WTC11 (cell line): Measurements from ENCODE around the gene AHCYL1. TPM values are rescaled to one million over a fixed set of nuclear protein-coding genes. Genes with fewer than 3 reads are reported as not detected.
"Not testable (repeated sequence)": the region's sequence is repeated elsewhere in the genome, so short reads cannot be mapped to it uniquely, and the experiment has no call there.

ENCODE experiments used
- ATAC-seq: fragments of 200-7000 bp; cut with Tn5 transposase; 2 replicates; pipeline ENCODE4 v1.10.0; 2021; ENCODE audit warnings: mild to moderate bottlenecking, moderate library complexity
- CTCF ChIA-PET: fragments of 300-600 bp; sonication (Branson Sonifier 250); formaldehyde crosslinking; loops from one replicate; lab custom pipeline; 2021; ENCODE audit warnings: antibody characterized with exemption; lab: Charles Lee
- POLR2A ChIA-PET: fragments of 350-600 bp; sonication (Branson Sonifier 250); formaldehyde crosslinking; loops from one replicate; lab custom pipeline; 2021; ENCODE audit warnings: antibody characterized with exemption; lab: Charles Lee
- DNase-seq: peaks from one replicate; pipeline ENCODE4 v3.0.0; 2021; ENCODE audit warnings: low spot score
- H3K27ac Mint-ChIP-seq: 2 replicates; pipeline ENCODE4 v1.8.0; 2021; ENCODE audit warnings: mixed read lengths
- H3K27me3 Mint-ChIP-seq: 2 replicates; pipeline ENCODE4 v1.8.0; 2021; ENCODE audit warnings: low read depth, mild to moderate bottlenecking, moderate library complexity, mixed read lengths
- H3K36me3 Mint-ChIP-seq: 2 replicates; pipeline ENCODE4 v1.8.0; 2021; ENCODE audit warnings: mixed read lengths
- H3K4me1 Mint-ChIP-seq: 2 replicates; pipeline ENCODE4 v1.8.0; 2022; ENCODE audit warnings: mixed read lengths
- H3K4me3 Mint-ChIP-seq: 2 replicates; pipeline ENCODE4 v1.8.0; 2021; ENCODE audit warnings: mild to moderate bottlenecking, moderate library complexity, mixed read lengths
- H3K9me3 Mint-ChIP-seq: 2 replicates; pipeline ENCODE4 v1.8.0; 2021; ENCODE audit warnings: mixed read lengths
- ATF3 ChIP-seq: sonication (generic); formaldehyde crosslinking; conservative IDR thresholded peaks from 2 replicates; pipeline ENCODE4 v1.8.1; 2022; ENCODE audit warnings: mild to moderate bottlenecking, missing genetic modification reagents
- CBFB ChIP-seq: sonication (generic); formaldehyde crosslinking; IDR thresholded peaks from 2 replicates; pipeline ENCODE4 v1.8.1; 2022; ENCODE audit warnings: mild to moderate bottlenecking, low read depth, missing genetic modification reagents
- CREB1 ChIP-seq: sonication (generic); formaldehyde crosslinking; IDR thresholded peaks from 2 replicates; pipeline ENCODE4 v1.8.0; 2023; ENCODE audit warnings: mild to moderate bottlenecking, missing genetic modification reagents
- E2F4 ChIP-seq: sonication (generic); formaldehyde crosslinking; IDR thresholded peaks from 2 replicates; pipeline ENCODE4 v1.8.1; 2022; ENCODE audit warnings: low read depth, mild to moderate bottlenecking, moderate library complexity, missing genetic modification reagents, borderline replicate concordance
- E2F5 ChIP-seq: sonication (generic); formaldehyde crosslinking; IDR thresholded peaks from 2 replicates; pipeline ENCODE4 v1.8.1; 2022; ENCODE audit warnings: mild to moderate bottlenecking, moderate library complexity, missing genetic modification reagents
- FOXP1 ChIP-seq: sonication (generic); formaldehyde crosslinking; IDR thresholded peaks from 2 replicates; pipeline ENCODE4 v1.8.0; 2022; ENCODE audit warnings: missing genetic modification reagents, mild to moderate bottlenecking, moderate library complexity, borderline replicate concordance
- GABPB1 ChIP-seq: sonication (generic); formaldehyde crosslinking; IDR thresholded peaks from 2 replicates; pipeline ENCODE4 v1.8.1; 2023; ENCODE audit warnings: mild to moderate bottlenecking, missing genetic modification reagents
- GRHL2 ChIP-seq: fragments of 250-450 bp; sonication (Bioruptor Pico); IDR thresholded peaks from 2 replicates; pipeline ENCODE4 v1.8.0; 2022; ENCODE audit warnings: mild to moderate bottlenecking, moderate library complexity; ENCODE audit not compliant: insufficient replicate concordance, severe bottlenecking
- MXD4 ChIP-seq: fragments of 250-450 bp; sonication (Bioruptor Pico); IDR thresholded peaks from 2 replicates; pipeline ENCODE4 v1.8.0; 2021; ENCODE audit warnings: mild to moderate bottlenecking, moderate library complexity, borderline replicate concordance
- MYBL2 ChIP-seq: sonication (generic); formaldehyde crosslinking; IDR thresholded peaks from 2 replicates; pipeline ENCODE4 v1.8.1; 2023; ENCODE audit warnings: mild to moderate bottlenecking, moderate library complexity, missing genetic modification reagents
- NFE2L1 ChIP-seq: sonication (generic); formaldehyde crosslinking; IDR thresholded peaks from 2 replicates; pipeline ENCODE4 v1.8.1; 2023; ENCODE audit warnings: missing genetic modification reagents
- NFYB ChIP-seq: sonication (generic); formaldehyde crosslinking; conservative IDR thresholded peaks from 2 replicates; pipeline ENCODE4 v1.8.0; 2022; ENCODE audit warnings: low read depth, missing genetic modification reagents
- PRDM15 ChIP-seq: sonication (generic); formaldehyde crosslinking; IDR thresholded peaks from 2 replicates; pipeline ENCODE4 v1.8.0; 2022; ENCODE audit warnings: missing genetic modification reagents
- PRRX2 ChIP-seq: fragments of 250-450 bp; sonication (Bioruptor Pico); IDR thresholded peaks from 2 replicates; pipeline ENCODE4 v1.8.0; 2021; ENCODE audit warnings: mild to moderate bottlenecking
- SMAD4 ChIP-seq: sonication (generic); formaldehyde crosslinking; IDR thresholded peaks from 2 replicates; pipeline ENCODE4 v1.8.0; 2022; ENCODE audit warnings: mild to moderate bottlenecking, missing genetic modification reagents
- ZMAT4 ChIP-seq: fragments of 250-450 bp; sonication (Bioruptor Pico); IDR thresholded peaks from 2 replicates; pipeline ENCODE4 v1.9.0; 2021; ENCODE audit warnings: mild to moderate bottlenecking
- ZNF121 ChIP-seq: sonication (generic); formaldehyde crosslinking; IDR thresholded peaks from 2 replicates; pipeline ENCODE4 v1.8.0; 2023; ENCODE audit warnings: missing genetic modification reagents
- ZNF232 ChIP-seq: sonication (generic); formaldehyde crosslinking; IDR thresholded peaks from 2 replicates; pipeline ENCODE4 v1.8.0; 2022; ENCODE audit warnings: mild to moderate bottlenecking, missing genetic modification reagents
- ZNF532 ChIP-seq: fragments of 250-450 bp; sonication (Bioruptor Pico); IDR thresholded peaks from 2 replicates; pipeline ENCODE4 v1.9.0; 2021; ENCODE audit warnings: mild to moderate bottlenecking, borderline replicate concordance
- total RNA-seq: library from RNA; stranded (reverse); gene quantifications from 3 replicates; pipeline ENCODE4 v1.2.3, GENCODE V29; 2021

Gene AHCYL1
- total RNA-seq, 1 experiment from 2014 or later: 92.1 TPM

GRCh38 chr1:110024613-110025012, 40.0 kb downstream of the AHCYL1 start:
- TF ChIP-seq PRRX2 (no peak), E2F4 (CRISPR knock-in tag) (no peak), NFE2L1 (no peak), PRDM15 (CRISPR knock-in tag) (no peak), CREB1 (no peak)
- TF ChIP-seq, all 79 proteins: peak for 0
- DNase-seq: no peak
- ChIA-PET POLR2A (interaction anchor here (1.1 kb wide), 1 partner anchor 10 kb away, joined by 4 read pairs; no protein-coding TSS in a partner anchor), CTCF (interaction anchor here (1.3 kb wide), 1 partner anchor 10 kb away, joined by 3 read pairs; the partner anchor contains the start of gene STRIP1)
- Mint-ChIP-seq H3K27ac (peak overlapping the region; percentile 43), H3K4me3 (no peak overlapping the region), H3K9me3 (no peaks in the 10 kb centered on the region), H3K36me3 (peaks cover 52% of the 10 kb centered on the region), H3K27me3 (no peaks in the 10 kb centered on the region), H3K4me1 (no peaks in the 10 kb centered on the region)
- no peak for ATAC-seq

GRCh38 chr1:110030687-110031086, 46.1 kb downstream of the AHCYL1 start:
- H3K9me3 Mint-ChIP-seq, H3K36me3 Mint-ChIP-seq, POLR2A ChIA-PET, ATAC-seq, DNase-seq, H3K4me3 Mint-ChIP-seq, H3K27me3 Mint-ChIP-seq: not testable (repeated sequence)
- CTCF ChIA-PET: interaction anchor here (0.7 to 2.8 kb wide), 24 partner anchors 9 to 430 kb away, joined by 3 to 20 read pairs (median 6); partner anchors contain the start of gene RBM15
- H3K4me1 Mint-ChIP-seq: peaks cover 26% of the 10 kb centered on the region
- peak overlapping the region; percentile 76 for H3K27ac Mint-ChIP-seq

- ChIA-PET CTCF (no interaction called here), POLR2A (no interaction called here)
- no peak for DNase-seq
- Mint-ChIP-seq H3K4me3 (no peak overlapping the region), H3K27ac (no peak overlapping the region), H3K27me3 (no peaks in the 10 kb centered on the region), H3K36me3 (0 out of 2 replicates have a peak, but pooled peaks cover 4% of the 10 kb centered on the region), H3K4me1 (peaks cover 33% of the 10 kb centered on the region), H3K9me3 (0 out of 2 replicates have a peak, but pooled peaks cover 6% of the 10 kb centered on the region)
- TF ChIP-seq GRHL2 (no peak), MYBL2 (no peak), GABPB1 (CRISPR knock-in tag) (no peak), SMAD4 (CRISPR knock-in tag) (no peak), CBFB (CRISPR knock-in tag) (no peak), ATF3 (no peak), ZMAT4 (CRISPR knock-in tag) (no peak)
- TF ChIP-seq, all 79 proteins: peak for 0
- ATAC-seq: no peak
Measured at GRCh38 chr1:110032327-110032726, 47.8 kb downstream of the AHCYL1 start.

GRCh38 chr1:110033421-110033820, 48.9 kb downstream of the AHCYL1 start:
- no peaks in the 10 kb centered on the region for H3K27me3 Mint-ChIP-seq
- ChIA-PET POLR2A (no interaction called here), CTCF (no interaction called here)
- H3K27ac Mint-ChIP-seq: no peak overlapping the region; the same call in 1 of the 2 replicates
- H3K4me1 Mint-ChIP-seq: peaks cover 33% of the 10 kb centered on the region
- 0 out of 2 replicates have a peak, but pooled peaks cover 6% of the 10 kb centered on the region for H3K9me3 Mint-ChIP-seq
- ATAC-seq: no peak
- no peak for DNase-seq
- H3K4me3 Mint-ChIP-seq: no peak overlapping the region
- peaks cover 13% of the 10 kb centered on the region for H3K36me3 Mint-ChIP-seq
- no peak for TF ChIP-seq E2F5 (CRISPR knock-in tag)
- no peak for TF ChIP-seq MXD4 (CRISPR knock-in tag)
- TF ChIP-seq FOXP1: no peak
- TF ChIP-seq ZNF121 (CRISPR knock-in tag): no peak
- no peak for TF ChIP-seq ZNF532 (CRISPR knock-in tag)
- TF ChIP-seq NFYB (CRISPR knock-in tag): no peak
- TF ChIP-seq ZNF232 (CRISPR knock-in tag): no peak
